GM21825 (cell line): ENCODE results near the gene GCKR.
"Not testable (repeated sequence)": the region's sequence is repeated elsewhere in the genome, so short reads cannot be mapped to it uniquely, and the experiment has no call there.

Source experiments
- ATAC-seq: cut with Tn5 transposase; IDR thresholded peaks from one replicate; pipeline ENCODE4 v1.9.1; 2021; ENCODE audit warnings: mild to moderate bottlenecking, moderate library complexity; ENCODE audit not compliant: unreplicated experiment

Gene GCKR

DNA sequence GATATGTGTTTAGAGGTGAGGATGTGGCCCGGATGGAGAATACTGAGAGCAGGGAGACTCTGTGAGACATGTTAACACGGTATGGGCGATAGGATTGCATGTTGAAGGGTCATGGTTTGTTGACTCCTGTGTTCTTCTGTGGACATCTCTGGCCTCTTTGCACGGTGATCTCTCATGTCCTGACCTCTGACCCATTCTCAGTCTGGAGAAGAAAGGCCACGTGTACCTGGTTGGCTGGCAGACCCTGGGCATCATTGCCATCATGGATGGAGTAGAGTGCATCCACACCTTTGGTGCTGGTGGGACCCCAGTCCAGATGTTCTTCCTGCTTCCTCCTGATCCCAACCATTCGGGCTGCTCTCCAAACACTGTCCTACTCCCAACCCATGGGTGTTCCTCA is 9.9 kb downstream of the GCKR start:
- ATAC-seq: no peak

DNA sequence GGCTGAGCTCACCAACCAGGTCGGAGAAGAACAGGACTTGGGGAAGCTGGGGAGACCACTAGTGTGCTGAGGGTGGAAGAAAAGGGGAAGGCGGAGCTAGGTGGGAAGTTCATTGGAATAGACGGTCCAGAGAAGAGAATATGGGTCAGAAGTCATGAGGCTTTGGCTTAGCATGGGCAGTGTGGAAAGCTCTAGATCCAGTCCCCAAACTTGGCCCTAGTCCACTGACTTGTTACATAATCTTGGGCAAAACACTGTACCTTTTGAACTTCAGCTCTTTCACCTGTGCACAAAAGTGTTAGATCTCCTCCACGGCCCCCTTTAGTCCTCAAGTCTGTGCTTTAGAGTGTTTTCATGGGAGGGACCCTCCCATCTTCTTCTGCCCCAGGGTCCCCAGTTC is 10.7 kb downstream of the GCKR start:
- no peak for ATAC-seq

DNA sequence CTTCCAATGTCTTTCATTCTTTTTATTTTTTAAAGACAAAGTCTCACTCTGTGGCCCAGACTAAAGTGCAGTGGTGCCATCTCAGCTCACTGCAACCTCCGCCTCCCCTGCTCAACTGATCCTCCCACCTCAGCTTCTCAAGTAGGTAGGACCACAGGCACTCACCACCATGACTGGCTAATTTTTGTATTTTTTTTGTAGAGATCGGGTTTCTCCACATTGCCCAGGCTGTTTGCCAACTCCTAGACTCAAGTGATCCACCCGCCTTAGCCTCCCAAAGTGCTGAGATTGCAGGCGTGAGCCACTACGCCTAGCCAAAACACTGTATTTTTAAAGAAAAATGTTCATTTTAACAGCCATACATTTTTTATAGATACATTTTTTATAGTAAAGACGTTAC is 12.7 kb downstream of the GCKR start:
- ATAC-seq: no peak

DNA sequence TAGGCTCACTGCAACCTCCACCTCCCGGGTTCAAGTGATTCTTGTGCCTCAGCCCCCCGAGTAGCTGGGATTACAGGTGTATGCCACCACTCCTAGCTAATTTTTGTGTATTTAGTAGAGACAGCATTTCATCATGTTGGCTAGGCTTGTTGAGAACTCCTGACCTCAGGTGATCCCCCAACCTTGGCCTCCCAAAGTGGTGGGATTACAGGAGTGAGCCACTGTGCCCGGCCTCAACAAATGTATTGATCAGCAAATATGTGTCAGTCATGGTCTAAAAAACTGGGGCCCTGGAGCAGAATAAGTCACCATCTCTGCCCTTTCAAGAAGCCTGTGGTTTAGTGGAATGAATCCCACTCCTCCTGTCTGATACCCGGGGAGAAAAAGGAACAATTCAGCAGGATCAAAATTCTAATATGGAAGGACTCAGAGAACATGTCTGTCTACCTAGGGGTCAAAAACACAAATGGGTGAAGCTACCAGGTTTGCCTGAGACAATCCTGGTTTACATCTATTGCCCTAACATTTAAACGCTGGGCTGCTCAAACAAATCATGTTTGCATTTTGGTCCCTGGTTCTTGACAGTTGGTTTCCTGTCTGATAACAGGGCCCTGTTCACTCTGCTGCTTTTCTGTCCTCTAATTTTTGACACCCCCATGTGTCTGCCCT is 21.6 kb downstream of the GCKR start:
- ATAC-seq: no peak

DNA sequence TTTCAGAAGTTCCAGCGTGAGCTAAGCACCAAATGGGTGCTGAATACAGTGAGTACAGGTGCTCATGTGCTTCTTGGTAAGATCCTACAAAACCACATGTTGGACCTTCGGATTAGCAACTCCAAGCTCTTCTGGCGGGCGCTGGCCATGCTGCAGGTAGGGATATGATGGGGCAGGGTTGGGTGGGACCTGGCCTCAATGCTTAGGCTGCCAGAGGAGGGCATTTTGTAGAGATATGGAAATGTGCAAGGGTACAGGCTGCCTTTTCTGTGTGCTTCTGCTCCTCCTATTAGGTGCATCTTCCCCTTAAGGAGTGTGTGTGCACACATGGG is 22.1 kb downstream of the GCKR start:
- no peak for ATAC-seq

DNA sequence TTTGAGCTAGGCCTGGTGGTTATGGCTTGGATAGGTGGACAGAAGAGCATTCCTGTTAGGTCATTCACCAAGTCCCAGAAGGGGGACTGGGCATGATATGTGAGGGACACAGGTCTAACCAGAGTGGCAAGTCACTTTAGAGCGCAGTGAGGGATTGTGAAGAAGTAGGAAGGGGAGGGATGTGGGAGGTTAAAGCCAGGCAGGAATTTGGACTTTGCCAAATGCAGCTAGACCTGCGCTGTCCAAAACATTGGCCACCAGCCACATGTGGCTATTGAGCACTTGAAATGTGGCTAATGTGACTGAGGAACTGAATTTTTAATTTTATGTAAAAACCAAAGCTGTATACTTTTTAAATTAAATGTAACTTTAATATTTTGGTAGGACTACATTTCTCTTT is 23.7 kb downstream of the GCKR start:
- ATAC-seq: no peak

DNA sequence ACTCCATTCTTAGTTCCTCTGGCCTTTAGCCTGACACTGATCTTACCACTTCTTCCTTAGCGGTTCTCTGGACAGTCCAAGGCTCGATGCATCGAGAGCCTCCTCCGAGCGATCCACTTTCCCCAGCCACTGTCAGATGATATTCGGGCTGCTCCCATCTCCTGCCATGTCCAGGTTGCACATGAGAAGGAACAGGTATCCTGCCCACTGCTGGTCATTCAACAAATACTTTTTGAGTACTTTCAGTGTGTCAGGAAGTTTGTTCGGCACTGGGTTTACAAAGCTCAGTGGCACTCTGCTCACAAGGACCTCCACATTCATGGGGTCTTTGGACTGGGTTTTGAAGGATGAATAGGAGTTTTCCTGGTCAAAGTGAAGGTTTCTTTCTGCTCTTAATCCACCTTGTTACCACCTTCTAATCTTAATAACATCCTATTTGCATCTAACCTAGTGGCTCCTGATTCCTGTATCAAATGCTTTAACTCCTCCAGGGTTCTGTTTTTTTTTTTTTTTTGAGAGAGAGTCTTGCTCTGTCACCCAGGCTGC is 25.8 kb downstream of the GCKR start:
- ATAC-seq: no peak

DNA sequence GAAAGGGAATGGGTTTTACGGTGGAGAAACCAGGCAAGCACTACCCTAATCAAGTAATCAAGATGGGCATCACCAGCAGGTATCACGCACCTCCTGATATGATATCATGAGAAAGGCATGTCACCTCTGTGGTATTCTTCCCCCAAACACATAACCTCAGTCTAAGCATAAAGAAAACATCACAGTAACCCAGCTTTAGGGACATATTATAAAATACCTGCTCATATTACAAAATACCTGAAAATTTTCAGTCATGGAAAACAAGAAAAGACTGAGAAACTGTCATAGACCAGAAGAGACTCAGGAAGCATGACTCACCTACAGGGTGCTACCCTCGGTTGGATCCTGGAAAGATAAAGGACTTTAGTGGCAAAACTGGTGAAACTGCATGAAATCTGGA is 30.5 kb downstream of the GCKR start:
- no peak for ATAC-seq

DNA sequence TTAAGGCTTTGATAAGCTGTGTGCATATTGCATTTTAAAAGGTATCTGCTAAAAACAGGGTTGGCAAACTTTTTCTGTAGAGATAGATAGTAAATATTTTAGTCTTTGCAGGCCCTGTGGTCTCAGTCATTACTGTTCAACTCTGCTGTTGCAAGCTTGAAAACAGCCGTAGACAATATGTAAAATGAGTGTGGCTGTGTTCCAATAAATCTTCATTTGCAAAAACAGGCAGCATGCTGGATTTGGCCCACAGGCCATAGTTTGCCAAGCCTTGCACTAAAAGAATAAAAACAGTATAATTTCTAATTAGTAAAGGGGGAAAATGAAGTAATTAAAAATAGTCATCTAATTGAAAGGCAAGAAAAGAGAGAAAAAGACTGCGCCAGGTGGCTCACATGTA is 35.3 kb downstream of the GCKR start:
- no peak for ATAC-seq

DNA sequence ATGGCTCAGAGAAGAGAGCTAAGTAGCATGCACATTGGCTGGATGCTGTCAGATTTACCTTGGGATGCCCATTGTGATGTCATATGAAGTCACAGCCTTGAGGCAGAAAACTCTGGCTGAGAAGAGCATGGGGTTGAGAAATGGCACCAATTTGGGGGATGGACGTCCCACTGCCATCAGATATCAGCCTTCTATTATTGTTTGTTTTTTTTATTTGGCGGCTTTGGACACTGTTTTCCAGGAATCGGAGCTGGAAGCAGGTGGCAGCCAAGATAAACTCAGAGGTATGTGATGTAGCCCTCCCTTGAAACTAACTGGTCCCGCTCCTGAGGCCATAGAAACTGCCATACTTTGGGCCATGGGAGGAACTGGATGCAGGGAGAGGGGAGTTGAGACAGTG is 40.6 kb downstream of the GCKR start:
- ATAC-seq: no peak

DNA sequence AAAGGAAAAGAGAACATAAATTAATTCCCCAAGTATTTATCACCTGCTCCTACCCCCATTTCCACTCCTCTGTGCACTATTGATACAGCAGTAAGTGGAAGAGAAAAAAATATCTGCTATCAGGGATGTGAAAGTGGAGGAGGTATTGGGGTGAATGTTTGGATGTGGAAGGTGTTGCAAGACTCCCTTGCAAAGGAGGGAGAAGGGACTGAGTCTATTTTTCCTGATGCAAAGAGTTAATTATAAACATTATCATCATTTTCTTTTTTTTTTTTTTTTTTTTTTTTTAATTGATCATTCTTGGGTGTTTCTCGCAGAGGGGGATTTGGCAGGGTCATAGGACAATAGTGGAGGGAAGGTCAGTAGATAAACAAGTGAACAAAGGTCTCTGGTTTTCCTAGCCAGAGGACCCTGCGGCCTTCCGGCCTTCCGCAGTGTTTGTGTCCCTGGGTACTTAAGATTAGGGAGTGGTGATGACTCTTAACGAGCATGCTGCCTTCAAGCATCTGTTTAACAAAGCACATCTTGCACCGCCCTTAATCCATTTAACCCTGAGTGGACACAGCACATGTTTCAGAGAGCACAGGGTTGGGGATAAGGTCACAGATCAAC is 42.3 kb downstream of the GCKR start:
- ATAC-seq: not testable (repeated sequence)

DNA sequence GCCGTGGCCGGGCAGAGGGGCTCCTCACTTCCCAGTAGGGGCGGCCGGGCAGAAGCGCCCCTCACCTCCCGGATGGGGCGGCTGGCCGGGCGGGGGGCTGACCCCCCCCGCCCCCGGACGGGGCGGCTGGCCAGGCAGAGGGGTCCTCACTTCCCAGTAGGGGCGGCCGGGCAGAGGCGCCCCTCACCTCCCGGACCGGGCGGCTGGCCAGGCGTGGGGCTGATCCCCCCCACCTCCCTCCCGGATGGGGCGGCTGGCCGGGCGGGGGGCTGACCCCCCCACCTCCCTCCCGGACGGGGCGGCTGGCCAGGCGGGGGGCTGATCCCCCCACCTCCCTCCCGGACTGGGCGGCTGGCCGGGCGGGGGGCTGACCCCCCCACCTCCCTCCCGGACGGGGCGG is 43.0 kb downstream of the GCKR start:
- ATAC-seq: not testable (repeated sequence)

DNA sequence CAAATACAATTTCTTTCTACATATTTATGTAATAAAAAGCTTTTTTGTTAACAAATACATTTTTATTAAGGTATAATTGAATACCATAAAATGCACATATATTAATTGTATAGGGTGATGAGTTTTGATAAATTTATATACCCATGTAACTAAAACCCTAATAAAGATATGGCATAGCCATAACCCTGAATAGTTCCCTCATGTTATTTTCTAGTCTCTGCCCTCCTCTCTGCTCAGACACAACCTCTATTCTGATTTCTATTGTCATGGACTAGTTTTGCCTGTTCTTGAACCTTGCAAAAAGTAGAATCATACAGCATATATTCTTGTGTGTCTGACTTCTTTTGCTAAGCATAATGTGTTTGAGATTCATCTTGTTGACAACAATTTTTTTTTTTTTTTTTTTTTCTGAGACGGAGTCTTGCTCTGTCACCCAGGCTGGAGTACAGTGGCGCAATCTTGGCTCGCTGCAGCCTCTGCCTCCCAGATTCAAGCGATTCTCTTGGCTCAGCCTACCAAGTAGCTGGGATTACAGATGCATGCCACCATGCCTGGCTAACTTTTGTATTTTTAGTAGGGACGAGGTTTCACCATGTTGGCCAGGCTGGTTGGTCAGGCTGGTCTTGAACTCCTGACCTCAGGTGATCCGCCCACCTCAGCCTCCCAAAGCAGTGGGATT is 47.6 kb downstream of the GCKR start:
- ATAC-seq: no peak

DNA sequence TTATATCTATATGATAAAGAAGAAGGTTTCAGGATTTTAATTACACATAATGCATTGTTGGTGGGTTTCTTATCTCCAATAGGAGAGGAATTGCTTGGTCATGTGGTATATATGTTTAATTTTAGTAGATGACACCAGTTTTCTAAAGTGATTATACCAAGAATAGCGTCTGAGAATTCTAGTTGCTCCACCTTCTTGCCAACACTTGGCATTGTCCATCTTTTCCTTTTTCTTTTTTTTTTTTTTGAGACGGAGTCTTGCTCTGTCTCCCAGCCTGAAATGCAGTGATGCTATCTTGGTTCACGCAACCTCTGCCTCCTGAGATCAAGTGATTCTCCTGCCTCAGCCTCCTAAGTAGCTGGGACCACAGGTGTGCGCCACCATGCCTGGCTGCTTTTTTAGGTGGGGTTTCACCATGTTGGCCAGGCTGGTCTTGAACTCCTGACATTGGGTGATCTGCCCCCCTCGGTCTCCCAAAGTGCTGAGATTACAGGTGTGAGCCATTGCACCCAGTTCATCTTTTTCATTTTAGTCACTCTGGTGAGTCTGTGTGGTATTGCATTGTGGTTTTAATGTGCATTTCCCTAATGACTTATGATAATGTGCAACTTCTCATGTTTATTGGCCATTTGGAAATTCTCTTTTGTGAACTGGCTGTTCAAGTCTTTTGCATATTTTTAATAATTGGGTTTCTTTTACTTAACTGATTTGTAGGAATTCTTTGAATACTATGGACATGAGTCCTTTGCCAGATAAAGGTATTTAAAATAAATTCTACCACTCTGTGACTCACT is 48.9 kb downstream of the GCKR start:
- ATAC-seq: no peak

DNA sequence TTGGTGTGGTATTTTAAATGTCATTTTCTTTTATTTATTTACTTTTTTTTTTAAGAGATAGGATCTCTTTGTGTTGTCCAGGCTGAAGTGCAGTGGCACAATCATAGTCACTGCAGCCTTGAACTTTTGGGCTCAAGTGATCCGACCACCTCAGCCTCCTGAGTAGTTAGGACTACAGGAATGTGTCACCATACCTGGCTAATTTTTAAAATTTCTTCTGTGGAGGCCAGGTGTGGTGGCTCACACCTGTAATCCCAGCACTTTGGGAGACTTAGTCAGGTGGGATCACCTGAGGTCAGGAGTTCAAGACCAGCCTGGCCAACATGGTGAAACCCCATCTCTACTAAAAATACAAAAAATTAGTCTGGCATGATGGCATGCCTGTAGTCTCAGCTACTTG is 52.7 kb downstream of the GCKR start:
- ATAC-seq: no peak

DNA sequence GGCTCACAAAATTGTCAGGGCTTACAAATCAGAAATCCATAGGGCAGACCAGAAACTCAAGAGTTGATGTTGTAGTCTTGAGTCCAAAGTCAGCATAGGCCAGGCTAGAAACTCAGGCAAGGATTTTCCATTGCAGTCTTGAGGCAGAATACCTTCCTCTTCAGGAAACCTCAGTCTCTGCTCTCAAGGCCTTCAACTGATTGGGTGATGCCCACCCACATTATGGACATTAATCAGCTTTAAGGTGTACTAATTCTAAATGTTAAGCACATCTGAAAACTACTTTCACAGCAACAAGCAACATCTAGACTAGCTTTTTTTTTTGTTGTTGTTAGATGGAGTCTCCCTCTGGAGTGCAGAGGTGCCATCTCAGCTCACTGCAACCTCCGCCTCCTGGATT is 54.9 kb downstream of the GCKR start:
- no peak for ATAC-seq

DNA sequence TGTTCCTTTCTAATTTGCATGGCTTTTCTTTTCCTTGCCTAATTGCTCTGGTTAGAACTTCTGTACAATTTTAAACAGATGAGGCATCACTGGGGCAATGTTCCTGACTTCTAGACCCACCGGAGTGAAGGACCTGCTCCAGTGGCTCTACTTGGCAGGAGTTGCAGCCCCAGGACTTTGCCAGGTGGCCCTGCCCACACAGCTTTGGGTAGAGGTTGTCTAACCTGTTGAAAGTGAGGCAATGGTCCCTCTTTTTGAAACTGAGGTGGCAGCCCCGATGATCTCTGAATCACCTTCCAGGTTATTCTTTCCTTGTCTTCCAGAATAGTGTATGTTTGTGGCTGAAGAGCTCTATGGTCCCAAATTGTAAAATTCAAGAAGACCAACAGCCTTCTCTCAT is 56.3 kb downstream of the GCKR start:
- ATAC-seq: no peak

DNA sequence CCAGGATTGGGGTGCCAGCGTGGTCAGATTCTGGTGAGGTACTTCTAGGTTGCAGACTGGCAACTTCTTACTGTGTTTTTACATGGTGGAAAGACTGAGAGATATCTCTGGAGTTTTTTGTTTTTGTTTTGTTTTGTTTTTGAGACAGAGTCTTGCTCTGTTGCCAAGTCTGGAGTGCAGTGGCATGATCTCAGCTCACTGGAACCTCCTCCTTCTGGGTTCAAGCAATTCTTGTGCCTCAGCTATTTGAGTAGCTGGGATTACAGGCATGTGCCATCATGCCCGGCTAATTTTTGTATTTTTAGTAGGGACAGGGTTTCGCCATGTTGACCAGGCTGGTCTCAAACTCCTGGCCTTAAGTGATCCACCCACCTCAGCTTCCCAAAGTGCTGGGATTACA is 57.8 kb downstream of the GCKR start:
- not testable (repeated sequence) for ATAC-seq

DNA sequence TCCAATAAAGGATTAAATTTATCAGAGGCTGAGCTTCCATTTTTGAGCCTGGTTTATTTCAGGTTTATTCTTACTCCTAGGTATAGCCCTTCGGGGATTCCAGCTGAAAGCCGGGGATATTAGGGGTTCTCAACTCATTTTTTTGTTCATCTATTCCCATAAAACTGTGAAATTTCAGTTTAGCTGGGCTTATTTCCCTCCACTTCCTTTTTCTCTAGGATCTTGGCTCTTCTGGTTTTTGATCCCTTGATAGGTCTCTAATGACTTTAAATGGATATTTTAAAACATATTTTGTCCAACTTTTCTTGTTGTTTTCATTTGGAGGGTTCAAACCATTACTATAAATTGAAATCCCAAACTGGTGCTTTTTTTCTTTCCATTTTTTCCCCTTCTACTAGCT is 62.6 kb downstream of the GCKR start:
- no peak for ATAC-seq

DNA sequence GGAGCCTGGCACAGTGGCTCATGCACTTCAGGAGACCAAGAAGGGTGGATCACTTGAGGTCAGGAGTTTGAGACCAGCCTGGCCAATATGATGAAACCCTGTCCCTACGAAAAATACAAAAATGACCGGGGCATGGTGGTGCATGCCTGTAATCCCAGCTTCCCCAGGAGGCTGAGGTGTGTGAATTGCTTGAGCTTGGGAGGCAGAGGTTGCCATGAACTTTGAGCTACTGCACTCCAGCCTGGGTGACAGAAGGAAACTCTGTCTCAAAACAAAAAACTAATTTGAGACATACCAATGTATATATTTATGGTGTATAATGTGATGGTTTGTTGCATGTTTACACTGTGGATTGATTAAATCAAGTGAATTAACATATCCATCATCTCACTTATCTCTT is 64.4 kb downstream of the GCKR start:
- ATAC-seq: no peak

DNA sequence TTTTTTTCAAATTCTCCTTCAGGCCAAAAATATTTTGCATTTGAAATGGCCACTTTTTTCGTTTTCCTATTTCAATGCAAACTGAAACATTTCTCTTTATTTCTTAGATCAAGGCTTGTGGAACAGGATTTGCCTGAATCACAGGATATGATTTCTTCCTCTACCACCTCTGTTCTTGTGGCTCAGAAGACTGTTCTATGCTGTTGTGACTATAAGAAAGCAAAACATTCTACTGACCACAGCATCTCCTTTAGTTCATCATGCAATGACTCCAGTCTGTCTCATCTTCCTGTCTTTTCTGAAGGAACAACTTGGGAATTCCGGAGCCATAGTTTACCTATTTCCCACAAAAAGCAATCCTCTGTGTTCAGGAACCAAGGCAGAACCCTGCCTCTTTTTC is 70.0 kb downstream of the GCKR start:
- ATAC-seq: no peak

DNA sequence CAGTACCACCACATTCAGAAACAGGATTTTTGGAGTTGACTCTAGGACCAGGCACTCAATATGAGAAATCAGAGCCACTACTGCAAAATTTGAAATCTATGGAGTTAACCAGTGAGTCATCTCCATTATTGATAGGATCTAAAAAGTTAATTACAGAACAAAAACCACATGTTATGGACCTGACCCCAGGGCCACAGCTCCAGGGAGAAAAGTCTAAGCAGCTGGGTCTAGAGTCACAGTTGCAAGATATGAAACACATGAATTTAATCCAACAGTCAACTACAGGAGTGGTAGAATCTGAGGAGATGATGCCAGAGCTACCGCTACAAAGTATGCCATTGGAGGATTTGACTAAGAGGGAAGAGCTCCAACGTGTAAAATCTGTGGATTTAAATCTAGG is 72.8 kb downstream of the GCKR start:
- ATAC-seq: no peak
